ENCODE measurements around the gene ZNF281.

The ZNF281 gene

GRCh38 chr1:200386416-200386815, 23.4 kb downstream of the ZNF281 start:
- no peak for DNase-seq

- DNase-seq: no peak
These were observed 24.9 kb downstream of the ZNF281 start for GRCh38 chr1:200384818-200385390.

- no peak for DNase-seq
These were observed 28.4 kb downstream of the ZNF281 start for GRCh38 chr1:200381256-200381984.

- DNase-seq: no peak
These were observed 29.2 kb downstream of the ZNF281 start for GRCh38 chr1:200380589-200381021.

GRCh38 chr1:200379940-200380588, 29.8 kb downstream of the ZNF281 start:
- no peak for DNase-seq

GRCh38 chr1:200379432-200379757, 30.4 kb downstream of the ZNF281 start:
- DNase-seq: no peak

GRCh38 chr1:200378096-200378495, 31.7 kb downstream of the ZNF281 start:
- DNase-seq: no peak

GRCh38 chr1:200376528-200376927, 33.3 kb downstream of the ZNF281 start:
- no peak for DNase-seq

GRCh38 chr1:200374569-200375295, 35.1 kb downstream of the ZNF281 start:
- DNase-seq: no peak

GRCh38 chr1:200373811-200374231, 36.0 kb downstream of the ZNF281 start:
- DNase-seq: no peak

GRCh38 chr1:200372885-200373181, 37.0 kb downstream of the ZNF281 start:
- no peak for DNase-seq

GRCh38 chr1:200372095-200372884, 37.5 kb downstream of the ZNF281 start:
- DNase-seq: peak; percentile 83

GRCh38 chr1:200369706-200370105, 40.1 kb downstream of the ZNF281 start:
- DNase-seq: no peak

- DNase-seq: no peak
These were observed 40.7 kb downstream of the ZNF281 start for GRCh38 chr1:200369131-200369530.

GRCh38 chr1:200368556-200368955, 41.3 kb downstream of the ZNF281 start:
- DNase-seq: no peak

- no peak for DNase-seq
These were observed 41.8 kb downstream of the ZNF281 start for GRCh38 chr1:200367841-200368534.

- no peak for DNase-seq
These were observed 43.1 kb downstream of the ZNF281 start for GRCh38 chr1:200366577-200367253.

- no peak for DNase-seq
These were observed 43.9 kb downstream of the ZNF281 start for GRCh38 chr1:200365897-200366426.

- DNase-seq: peak; percentile 61
These were observed 45.0 kb downstream of the ZNF281 start for GRCh38 chr1:200364831-200365230.

GRCh38 chr1:200364091-200364759, 45.6 kb downstream of the ZNF281 start:
- no peak for DNase-seq

All from islet precursor cell (in vitro differentiated cells).